ENCODE results near the gene SLC39A13. TPM values are rescaled to one million over a fixed set of nuclear protein-coding genes. Genes with fewer than 3 reads are reported as not detected.

The SLC39A13 gene
- total RNA-seq, 1 experiment from 2014 or later: 32.5 TPM

- H3K9me3 ChIP-seq (ENCODE audit: low read length): no peaks in the 10 kb centered on the region
- DNase-seq (no peak), ATAC-seq (no peak)
- H3K4me2 ChIP-seq (ENCODE audit: low read length): no peak overlapping the region
- no peaks in the 10 kb centered on the region for H3F3A ChIP-seq (ENCODE audit: low read length, unreplicated experiment)
- ChIA-PET CTCF (interaction anchor here (1.0 kb wide), 1 partner anchor 32 kb away, joined by 5 read pairs; no protein-coding TSS in a partner anchor), POLR2A (ENCODE audit: unreplicated experiment) (no interaction called here)
- H4K20me1 ChIP-seq (ENCODE audit: low read length): no peaks in the 10 kb centered on the region
- H3K4me3 ChIP-seq (ENCODE audit: low read length): no peak overlapping the region
- no peak overlapping the region for H3K27ac ChIP-seq (ENCODE audit: low read length)
- H3K9ac ChIP-seq (ENCODE audit: low read length): no peak overlapping the region
- no peaks in the 10 kb centered on the region for H3K27me3 ChIP-seq (ENCODE audit: low read length)
- no TSS peak for BruUV-seq (replicated peaks)
- no peaks in the 10 kb centered on the region for H3K36me3 ChIP-seq (ENCODE audit: low read depth, low read length)
- no peaks in the 10 kb centered on the region for H3K9me2 ChIP-seq (replicated peaks; ENCODE audit: low read length)
- no peak overlapping the region for H2AFZ ChIP-seq (ENCODE audit: low read length)
- H3K4me1 ChIP-seq (ENCODE audit: insufficient read depth, low read length): peaks cover 9% of the 10 kb centered on the region; the same call in 1 of the 2 replicates
- intact Hi-C loops (cut with micrococcal nuclease): no loop called here
- no peak for TF ChIP-seq EZH2phosphoT487 (IDR thresholded peaks at IDR 0.05; ENCODE audit: borderline replicate concordance, low read length)
- no peak for TF ChIP-seq EZH2 (IDR thresholded peaks at IDR 0.05; ENCODE audit: low read length, unreplicated experiment)
- TF ChIP-seq CTCF (conservative IDR thresholded peaks at IDR 0.05; ENCODE audit: low read depth, low read length): no peak
- H3K79me2 ChIP-seq (ENCODE audit: low read length): no peaks in the 10 kb centered on the region
Measured at GRCh38 chr11:47375020-47375419, 33.4 kb upstream of the SLC39A13 start.

- Histone ChIP-seq H3K9me3 (ENCODE audit: low read length) (no peaks in the 10 kb centered on the region), H3K4me3 (ENCODE audit: low read length) (no peak overlapping the region), H3K9me2 (replicated peaks; ENCODE audit: low read length) (no peaks in the 10 kb centered on the region), H3K36me3 (ENCODE audit: low read depth, low read length) (no peaks in the 10 kb centered on the region), H3K9ac (ENCODE audit: low read length) (no peak overlapping the region), H4K20me1 (ENCODE audit: low read length) (no peaks in the 10 kb centered on the region), H3K4me2 (ENCODE audit: low read length) (no peak overlapping the region), H3K27me3 (ENCODE audit: low read length) (no peaks in the 10 kb centered on the region), H3K4me1 (ENCODE audit: insufficient read depth, low read length) (peaks cover 9% of the 10 kb centered on the region; the same call in 1 of the 2 replicates), H3K27ac (ENCODE audit: low read length) (no peak overlapping the region), H2AFZ (ENCODE audit: low read length) (no peak overlapping the region), H3F3A (ENCODE audit: low read length, unreplicated experiment) (no peaks in the 10 kb centered on the region), H3K79me2 (ENCODE audit: low read length) (no peaks in the 10 kb centered on the region)
- no TSS peak for BruUV-seq (replicated peaks)
- ChIA-PET POLR2A (ENCODE audit: unreplicated experiment) (no interaction called here), CTCF (no interaction called here)
- DNase-seq (no peak), ATAC-seq (no peak)
- intact Hi-C loops (cut with micrococcal nuclease): no loop called here
- TF ChIP-seq EZH2 (IDR thresholded peaks at IDR 0.05; ENCODE audit: low read length, unreplicated experiment): no peak
- TF ChIP-seq EZH2phosphoT487 (IDR thresholded peaks at IDR 0.05; ENCODE audit: borderline replicate concordance, low read length): no peak
- TF ChIP-seq CTCF (conservative IDR thresholded peaks at IDR 0.05; ENCODE audit: low read depth, low read length): no peak
Measured at GRCh38 chr11:47375546-47376085, 32.8 kb upstream of the SLC39A13 start.

GRCh38 chr11:47376107-47376524, 32.3 kb upstream of the SLC39A13 start:
- Histone ChIP-seq H3K79me2 (ENCODE audit: low read length) (no peaks in the 10 kb centered on the region), H3K9ac (ENCODE audit: low read length) (no peak overlapping the region), H4K20me1 (ENCODE audit: low read length) (no peaks in the 10 kb centered on the region), H3K36me3 (ENCODE audit: low read depth, low read length) (no peaks in the 10 kb centered on the region), H3K4me1 (ENCODE audit: insufficient read depth, low read length) (peaks cover 9% of the 10 kb centered on the region; the same call in 1 of the 2 replicates), H3K27ac (ENCODE audit: low read length) (no peak overlapping the region), H3K4me3 (ENCODE audit: low read length) (no peak overlapping the region), H3K9me3 (ENCODE audit: low read length) (no peaks in the 10 kb centered on the region), H2AFZ (ENCODE audit: low read length) (no peak overlapping the region), H3K4me2 (ENCODE audit: low read length) (no peak overlapping the region), H3K9me2 (replicated peaks; ENCODE audit: low read length) (no peaks in the 10 kb centered on the region), H3K27me3 (ENCODE audit: low read length) (no peaks in the 10 kb centered on the region), H3F3A (ENCODE audit: low read length, unreplicated experiment) (no peaks in the 10 kb centered on the region)
- intact Hi-C loops (cut with micrococcal nuclease): no loop called here
- ChIA-PET POLR2A (ENCODE audit: unreplicated experiment) (no interaction called here), CTCF (no interaction called here)
- BruUV-seq (replicated peaks): no TSS peak
- ATAC-seq (no peak), DNase-seq (no peak)
- no peak for TF ChIP-seq EZH2phosphoT487 (IDR thresholded peaks at IDR 0.05; ENCODE audit: borderline replicate concordance, low read length)
- no peak for TF ChIP-seq CTCF (conservative IDR thresholded peaks at IDR 0.05; ENCODE audit: low read depth, low read length)
- no peak for TF ChIP-seq EZH2 (IDR thresholded peaks at IDR 0.05; ENCODE audit: low read length, unreplicated experiment)
